Astrocyte (in vitro differentiated cells and primary cell): Measurements from ENCODE around the gene DROSHA. TPM values are rescaled to one million over a fixed set of nuclear protein-coding genes. Genes with fewer than 3 reads are reported as not detected.

ENCODE experiments used
- DNase-seq: peaks from one replicate; pipeline ENCODE4 v3.0.0-alpha.2; 2010; ENCODE audit warnings: low read depth
- FAIRE-seq: peaks from 2 replicates; lab custom pipeline; 2011; peaks lifted over from hg19 to GRCh38; lab: Jason Lieb, UNC
- H2AFZ ChIP-seq: 2 replicates; pipeline ENCODE4 v1.6.0; 2012; ENCODE audit warnings: low read depth, low read length, inconsistent platforms
- H3K27ac ChIP-seq: 2 replicates; pipeline ENCODE4 v1.5.1; 2011; ENCODE audit warnings: low read depth, low read length, inconsistent platforms
- H3K27me3 ChIP-seq: 2 replicates; pipeline ENCODE4 v1.6.0; 2011; ENCODE audit warnings: low read length, inconsistent platforms; ENCODE audit not compliant: insufficient read depth
- H3K36me3 ChIP-seq: 2 replicates; pipeline ENCODE4 v1.5.1; 2011; ENCODE audit warnings: low read length, inconsistent platforms; ENCODE audit not compliant: insufficient read depth
- H3K4me1 ChIP-seq: 2 replicates; pipeline ENCODE4 v1.5.1; 2011; ENCODE audit warnings: low read length, inconsistent platforms; ENCODE audit not compliant: insufficient read depth
- H3K4me2 ChIP-seq: 2 replicates; pipeline ENCODE4 v1.6.0; 2012; ENCODE audit warnings: low read length, inconsistent platforms
- H3K4me3 ChIP-seq: 2 replicates; pipeline ENCODE4 v1.5.1; 2011; ENCODE audit warnings: low read depth, mild to moderate bottlenecking, low read length, inconsistent platforms; ENCODE audit not compliant: insufficient read depth
- H3K79me2 ChIP-seq: 2 replicates; pipeline ENCODE4 v1.6.0; 2012; ENCODE audit warnings: mild to moderate bottlenecking, low read length, inconsistent platforms; ENCODE audit not compliant: insufficient read depth
- H3K9ac ChIP-seq: 2 replicates; pipeline ENCODE4 v1.6.0; 2012; ENCODE audit warnings: mild to moderate bottlenecking, low read length, inconsistent platforms
- H3K9me3 ChIP-seq: 2 replicates; pipeline ENCODE4 v1.5.1; 2012; ENCODE audit warnings: low read depth, mild to moderate bottlenecking, low read length, inconsistent platforms; ENCODE audit not compliant: insufficient read depth
- H4K20me1 ChIP-seq: 2 replicates; pipeline ENCODE4 v1.6.0; 2012; ENCODE audit warnings: low read length, inconsistent platforms; ENCODE audit not compliant: insufficient read depth
- H3K27ac Mint-ChIP-seq: one replicate; pipeline ENCODE4 v1.8.0; 2021; ENCODE audit warnings: mild to moderate bottlenecking, mixed read lengths; ENCODE audit not compliant: unreplicated experiment
- H3K27me3 Mint-ChIP-seq: one replicate; pipeline ENCODE4 v1.8.0; 2021; ENCODE audit warnings: low read depth, mixed read lengths; ENCODE audit not compliant: unreplicated experiment
- H3K36me3 Mint-ChIP-seq: one replicate; pipeline ENCODE4 v1.8.0; 2021; ENCODE audit warnings: low read depth, mixed read lengths; ENCODE audit not compliant: unreplicated experiment
- H3K4me1 Mint-ChIP-seq: one replicate; pipeline ENCODE4 v1.8.0; 2021; ENCODE audit warnings: low read depth, mixed read lengths; ENCODE audit not compliant: unreplicated experiment
- H3K4me3 Mint-ChIP-seq: one replicate; pipeline ENCODE4 v1.8.0; 2021; ENCODE audit warnings: mild to moderate bottlenecking, moderate library complexity, mixed read lengths; ENCODE audit not compliant: unreplicated experiment
- H3K9me3 Mint-ChIP-seq: one replicate; pipeline ENCODE4 v1.8.0; 2021; ENCODE audit warnings: mild to moderate bottlenecking, mixed read lengths; ENCODE audit not compliant: unreplicated experiment
- EZH2 ChIP-seq: IDR thresholded peaks from 2 replicates; pipeline ENCODE4 v1.6.1; 2012; ENCODE audit warnings: mild to moderate bottlenecking, low read length, inconsistent platforms; ENCODE audit not compliant: insufficient read depth
- total RNA-seq: library from RNA; stranded (reverse); gene quantifications from 2 replicates; pipeline ENCODE4 v1.2.1, GENCODE V29; 2021
- TF ChIP-seq, protein P1 (sequence below): IDR thresholded peaks from 2 replicates; pipeline ENCODE4 v1.5.1; 2011; ENCODE audit warnings: low read depth, mild to moderate bottlenecking, inconsistent platforms, low read length, moderate library complexity; ENCODE audit not compliant: insufficient read depth

DROSHA gene
- total RNA-seq, 1 donor from 2014 or later: 50.6 TPM

DNA sequence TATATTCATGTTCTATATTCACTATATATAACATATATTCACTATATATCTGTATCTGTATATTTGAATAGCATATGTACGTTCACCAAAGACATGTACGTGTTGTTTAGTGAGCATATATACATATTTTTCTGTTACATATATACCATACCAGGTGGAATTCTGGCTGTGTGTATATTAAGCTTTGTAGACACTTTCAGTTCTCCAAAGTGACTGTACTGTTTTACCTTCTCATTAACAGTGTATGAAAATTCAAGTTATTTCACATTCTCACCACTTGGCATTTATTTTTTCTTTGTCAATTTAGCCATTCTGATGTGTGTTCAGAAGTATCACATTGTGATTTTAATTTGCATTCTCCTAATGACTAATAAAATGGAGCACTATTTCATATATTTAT is 52.2 kb downstream of the DROSHA start:
- H2AFZ ChIP-seq: no peak overlapping the region
- no peaks in the 10 kb centered on the region for H3K9me3 ChIP-seq
- H3K79me2 ChIP-seq: no peaks in the 10 kb centered on the region
- no peaks in the 10 kb centered on the region for H4K20me1 ChIP-seq
- no peak overlapping the region for H3K27ac ChIP-seq
- no peaks in the 10 kb centered on the region for H3K4me1 Mint-ChIP-seq
- H3K27me3 Mint-ChIP-seq: no peaks in the 10 kb centered on the region
- H3K36me3 Mint-ChIP-seq: peaks cover 2% of the 10 kb centered on the region
- H3K27ac Mint-ChIP-seq: no peak overlapping the region
- no peak overlapping the region for H3K9ac ChIP-seq
- H3K4me3 Mint-ChIP-seq: no peak overlapping the region
- no peaks in the 10 kb centered on the region for H3K4me1 ChIP-seq
- no peak overlapping the region for H3K4me2 ChIP-seq
- H3K36me3 ChIP-seq: peaks cover 9% of the 10 kb centered on the region
- H3K9me3 Mint-ChIP-seq: no peaks in the 10 kb centered on the region
- no peaks in the 10 kb centered on the region for H3K27me3 ChIP-seq
- TF ChIP-seq, protein P1, sequence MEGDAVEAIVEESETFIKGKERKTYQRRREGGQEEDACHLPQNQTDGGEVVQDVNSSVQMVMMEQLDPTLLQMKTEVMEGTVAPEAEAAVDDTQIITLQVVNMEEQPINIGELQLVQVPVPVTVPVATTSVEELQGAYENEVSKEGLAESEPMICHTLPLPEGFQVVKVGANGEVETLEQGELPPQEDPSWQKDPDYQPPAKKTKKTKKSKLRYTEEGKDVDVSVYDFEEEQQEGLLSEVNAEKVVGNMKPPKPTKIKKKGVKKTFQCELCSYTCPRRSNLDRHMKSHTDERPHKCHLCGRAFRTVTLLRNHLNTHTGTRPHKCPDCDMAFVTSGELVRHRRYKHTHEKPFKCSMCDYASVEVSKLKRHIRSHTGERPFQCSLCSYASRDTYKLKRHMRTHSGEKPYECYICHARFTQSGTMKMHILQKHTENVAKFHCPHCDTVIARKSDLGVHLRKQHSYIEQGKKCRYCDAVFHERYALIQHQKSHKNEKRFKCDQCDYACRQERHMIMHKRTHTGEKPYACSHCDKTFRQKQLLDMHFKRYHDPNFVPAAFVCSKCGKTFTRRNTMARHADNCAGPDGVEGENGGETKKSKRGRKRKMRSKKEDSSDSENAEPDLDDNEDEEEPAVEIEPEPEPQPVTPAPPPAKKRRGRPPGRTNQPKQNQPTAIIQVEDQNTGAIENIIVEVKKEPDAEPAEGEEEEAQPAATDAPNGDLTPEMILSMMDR: no peak
- no peak for TF ChIP-seq EZH2
- H3K4me3 ChIP-seq: no peak overlapping the region
- FAIRE-seq: no peak
- DNase-seq: no peak

DNA sequence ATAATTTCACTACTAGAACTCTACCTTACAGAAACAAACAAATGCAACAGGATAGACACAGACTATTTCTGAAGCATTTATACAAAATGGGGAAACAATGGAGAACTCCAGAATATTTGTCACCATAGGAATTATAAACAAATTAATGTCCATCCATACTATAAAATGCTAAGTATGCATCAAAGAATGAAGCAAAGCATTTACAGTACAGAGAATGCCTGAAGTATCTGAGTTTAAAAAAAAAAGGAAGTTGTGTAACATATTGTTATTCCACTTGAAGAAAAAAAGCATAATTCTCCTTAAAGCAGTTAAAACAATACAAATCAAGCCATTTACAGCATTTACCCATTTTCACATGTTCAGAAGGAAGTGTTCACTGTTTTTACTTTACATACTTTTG is 53.0 kb downstream of the DROSHA start:
- no peak overlapping the region for H3K27ac Mint-ChIP-seq
- no peak for TF ChIP-seq EZH2
- TF ChIP-seq, protein P1: no peak
- DNase-seq: no peak
- Histone ChIP-seq H4K20me1 (no peaks in the 10 kb centered on the region), H3K9me3 (no peaks in the 10 kb centered on the region), H3K27ac (no peak overlapping the region), H3K27me3 (no peaks in the 10 kb centered on the region), H3K4me3 (no peak overlapping the region), H3K79me2 (no peaks in the 10 kb centered on the region), H3K4me2 (no peak overlapping the region), H3K4me1 (no peaks in the 10 kb centered on the region), H3K36me3 (peaks cover 9% of the 10 kb centered on the region), H2AFZ (no peak overlapping the region), H3K9ac (no peak overlapping the region)
- H3K9me3 Mint-ChIP-seq: no peaks in the 10 kb centered on the region
- no peak for FAIRE-seq
- peaks cover 2% of the 10 kb centered on the region for H3K36me3 Mint-ChIP-seq
- H3K4me1 Mint-ChIP-seq: no peaks in the 10 kb centered on the region
- no peaks in the 10 kb centered on the region for H3K27me3 Mint-ChIP-seq
- no peak overlapping the region for H3K4me3 Mint-ChIP-seq

- Histone ChIP-seq H3K4me3 (no peak overlapping the region), H2AFZ (no peak overlapping the region), H3K9me3 (no peaks in the 10 kb centered on the region), H3K4me1 (no peaks in the 10 kb centered on the region), H3K27ac (no peak overlapping the region), H3K79me2 (no peaks in the 10 kb centered on the region), H3K27me3 (no peaks in the 10 kb centered on the region), H3K36me3 (peaks cover 4% of the 10 kb centered on the region), H4K20me1 (no peaks in the 10 kb centered on the region), H3K9ac (no peak overlapping the region), H3K4me2 (no peak overlapping the region)
- no peak for FAIRE-seq
- no peaks in the 10 kb centered on the region for H3K4me1 Mint-ChIP-seq
- DNase-seq: no peak
- H3K27me3 Mint-ChIP-seq: no peaks in the 10 kb centered on the region
- peaks cover 4% of the 10 kb centered on the region for H3K36me3 Mint-ChIP-seq
- TF ChIP-seq, protein P1: no peak
- TF ChIP-seq EZH2: no peak
- no peak overlapping the region for H3K27ac Mint-ChIP-seq
- H3K9me3 Mint-ChIP-seq: no peaks in the 10 kb centered on the region
- no peak overlapping the region for H3K4me3 Mint-ChIP-seq
These were observed 53.9 kb downstream of the DROSHA start for GRCh38 chr5:31477971-31478370.
